Brain microvascular endothelial cell (primary cell): ENCODE measurements around the gene SNRNP40.

Experiments used
- DNase-seq: peaks from one replicate; pipeline ENCODE4 v3.0.0-alpha.2; 2020
- H3K27ac ChIP-seq: fragments of 250-450 bp; sonication (Bioruptor Pico); 2 replicates; pipeline ENCODE4 v1.5.1; 2020; ENCODE audit warnings: mild to moderate bottlenecking, moderate library complexity
- H3K27me3 ChIP-seq: fragments of 250-450 bp; sonication (Bioruptor Pico); replicated peaks from 2 replicates; pipeline ENCODE4 v1.5.1; 2020; ENCODE audit warnings: mild to moderate bottlenecking
- H3K36me3 ChIP-seq: fragments of 250-450 bp; sonication (Bioruptor Pico); replicated peaks from 2 replicates; pipeline ENCODE4 v1.5.1; 2020; ENCODE audit warnings: mild to moderate bottlenecking
- H3K4me3 ChIP-seq: 2 replicates; pipeline ENCODE4 v1.5.1; 2011; ENCODE audit warnings: low read depth, mild to moderate bottlenecking, control low read depth, low read length, moderate library complexity
- CTCF ChIP-seq: IDR thresholded peaks from 2 replicates; pipeline ENCODE4 v1.5.1; 2011; ENCODE audit warnings: low read depth, mild to moderate bottlenecking, moderate library complexity, low read length, control low read depth, inconsistent platforms; ENCODE audit errors: missing control alignments
- in situ Hi-C: cut with HindIII; loops from 2 replicates; pipeline ENCODE4 v1.10.0; 2017; ENCODE audit warnings: low sequenced_read_pairs, low pct_ligation_motif_present

Gene SNRNP40

DNA sequence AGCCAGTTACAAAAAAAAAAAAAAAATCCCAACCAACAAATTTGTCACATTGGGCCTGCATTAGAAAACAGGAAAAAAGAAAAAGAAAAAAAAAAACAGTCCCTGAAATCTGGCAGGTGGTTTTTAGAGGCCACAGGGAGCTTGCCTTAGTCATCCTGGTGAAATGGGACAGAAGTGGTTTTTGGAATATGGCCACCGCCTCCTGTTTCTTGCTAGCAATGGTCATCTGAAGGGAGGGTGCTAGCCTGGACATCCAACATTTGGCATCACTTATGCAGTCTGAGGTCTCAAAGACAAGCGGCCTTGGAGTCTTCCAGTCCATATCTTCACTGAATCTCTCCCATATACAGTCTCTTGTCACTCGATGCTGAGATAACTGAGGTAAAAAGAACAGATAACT is 36.8 kb downstream of the SNRNP40 start:
- no peak overlapping the region for H3K4me3 ChIP-seq
- in situ Hi-C loops: no loop called here
- peaks cover 21% of the 10 kb centered on the region for H3K36me3 ChIP-seq
- DNase-seq: no peak
- TF ChIP-seq CTCF: no peak
- no peaks in the 10 kb centered on the region for H3K27me3 ChIP-seq
- H3K27ac ChIP-seq: no peak overlapping the region

DNA sequence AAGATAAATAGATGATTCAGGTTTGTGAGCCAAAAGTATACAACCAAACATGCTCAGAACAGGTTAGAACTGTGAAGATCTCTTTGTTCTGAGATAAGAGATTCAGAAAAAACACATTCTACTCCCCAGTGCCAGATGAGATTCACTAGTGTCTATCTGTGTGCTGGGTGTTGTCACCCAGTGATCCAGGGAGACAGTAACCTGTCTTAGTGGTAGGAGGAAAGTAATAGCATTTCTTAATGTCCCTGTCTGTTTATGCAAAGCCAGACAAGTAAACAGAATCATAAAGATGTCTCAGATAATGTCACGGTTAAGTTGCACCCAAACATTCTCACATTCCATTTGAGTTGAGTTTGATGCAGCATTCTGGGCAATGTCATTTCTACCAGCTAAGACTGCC is 38.0 kb downstream of the SNRNP40 start:
- no peak overlapping the region for H3K4me3 ChIP-seq
- in situ Hi-C loops: no loop called here
- peaks cover 21% of the 10 kb centered on the region for H3K36me3 ChIP-seq
- TF ChIP-seq CTCF: no peak
- DNase-seq: no peak
- no peaks in the 10 kb centered on the region for H3K27me3 ChIP-seq
- H3K27ac ChIP-seq: no peak overlapping the region

DNA sequence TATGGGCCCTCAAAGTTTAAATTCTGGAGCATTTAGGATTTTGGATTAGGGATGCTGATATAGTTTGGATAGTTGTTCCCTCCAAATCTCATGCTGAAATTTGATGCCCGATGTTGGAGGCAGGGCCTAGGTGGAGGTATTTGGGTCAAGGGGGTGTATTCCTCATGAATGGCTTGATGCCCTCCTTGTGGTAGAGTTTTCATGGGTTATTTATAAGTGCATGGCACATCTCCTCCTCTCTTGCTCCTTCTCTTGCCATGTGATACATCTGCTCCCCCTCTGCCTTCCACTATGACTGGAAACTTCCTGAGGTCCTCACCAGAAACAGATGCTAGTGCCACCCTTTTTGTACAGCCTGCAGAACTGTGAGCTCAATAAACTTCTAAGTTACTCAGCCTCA is 39.4 kb downstream of the SNRNP40 start:
- in situ Hi-C loops: no loop called here
- Histone ChIP-seq H3K4me3 (no peak overlapping the region), H3K27ac (no peak overlapping the region), H3K27me3 (no peaks in the 10 kb centered on the region), H3K36me3 (peaks cover 18% of the 10 kb centered on the region)
- DNase-seq: no peak
- TF ChIP-seq CTCF: no peak

DNA sequence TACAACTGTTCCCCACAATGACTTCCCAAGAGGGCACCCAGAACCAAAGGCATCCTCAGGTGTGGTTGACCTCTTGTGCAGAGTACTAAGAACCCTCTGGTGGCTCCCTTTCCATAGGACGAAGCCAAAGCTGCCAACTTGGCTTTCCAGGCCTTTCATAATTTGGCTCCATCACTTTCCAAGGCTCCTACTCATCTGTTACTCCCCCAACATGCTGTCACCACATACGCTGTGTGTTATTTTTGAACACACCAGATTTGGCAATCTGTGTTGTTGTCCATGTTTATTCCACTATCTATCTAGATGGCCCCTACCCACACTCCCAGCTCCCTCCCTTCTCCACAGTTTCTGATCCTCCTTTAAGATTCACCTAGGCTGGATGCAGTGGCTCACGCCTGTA is 46.7 kb downstream of the SNRNP40 start:
- DNase-seq: no peak
- Histone ChIP-seq H3K4me3 (no peak overlapping the region), H3K27me3 (no peaks in the 10 kb centered on the region), H3K27ac (no peak overlapping the region), H3K36me3 (no peaks in the 10 kb centered on the region)
- no peak for TF ChIP-seq CTCF
- in situ Hi-C loops: no loop called here

GRCh38 chr1:31248276-31248675 is 48.3 kb downstream of the SNRNP40 start:
- H3K27ac ChIP-seq: no peak overlapping the region
- no peaks in the 10 kb centered on the region for H3K36me3 ChIP-seq
- H3K27me3 ChIP-seq: no peaks in the 10 kb centered on the region
- TF ChIP-seq CTCF: no peak
- in situ Hi-C loops: no loop called here
- H3K4me3 ChIP-seq: no peak overlapping the region
- no peak for DNase-seq

DNA sequence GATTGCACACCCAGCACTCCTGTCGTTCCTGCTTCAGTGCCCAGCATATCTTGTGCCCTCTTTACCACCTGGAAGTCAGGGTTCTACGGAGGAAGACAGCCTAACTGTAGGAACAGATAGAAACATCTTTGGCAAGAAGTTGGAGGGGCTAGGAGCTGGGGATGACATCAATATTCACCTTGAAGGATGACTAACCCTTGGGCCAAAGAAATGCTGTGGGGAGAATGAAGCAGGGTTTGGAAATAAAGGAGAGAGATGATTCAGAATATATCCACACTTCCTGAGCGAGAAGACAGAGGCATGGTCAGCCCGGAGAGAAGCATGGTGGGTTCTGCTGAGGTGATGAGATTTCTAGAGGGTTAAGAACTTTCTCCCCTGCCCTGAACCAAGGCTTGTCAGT is 52.3 kb downstream of the SNRNP40 start:
- Histone ChIP-seq H3K27ac (no peak overlapping the region), H3K36me3 (no peaks in the 10 kb centered on the region), H3K27me3 (peaks cover 10% of the 10 kb centered on the region), H3K4me3 (no peak overlapping the region)
- TF ChIP-seq CTCF: no peak
- DNase-seq: no peak
- in situ Hi-C loops: no loop called here
